GM19023 (cell line): Measurements from ENCODE around the gene HSPA1A.
"Not testable (repeated sequence)": the region's sequence is repeated elsewhere in the genome, so short reads cannot be mapped to it uniquely, and the experiment has no call there.

Experiments
- ATAC-seq: cut with Tn5 transposase; IDR thresholded peaks from one replicate; pipeline ENCODE4 v1.9.1; 2021; ENCODE audit warnings: mild to moderate bottlenecking, moderate library complexity; ENCODE audit not compliant: unreplicated experiment

Gene HSPA1A

DNA sequence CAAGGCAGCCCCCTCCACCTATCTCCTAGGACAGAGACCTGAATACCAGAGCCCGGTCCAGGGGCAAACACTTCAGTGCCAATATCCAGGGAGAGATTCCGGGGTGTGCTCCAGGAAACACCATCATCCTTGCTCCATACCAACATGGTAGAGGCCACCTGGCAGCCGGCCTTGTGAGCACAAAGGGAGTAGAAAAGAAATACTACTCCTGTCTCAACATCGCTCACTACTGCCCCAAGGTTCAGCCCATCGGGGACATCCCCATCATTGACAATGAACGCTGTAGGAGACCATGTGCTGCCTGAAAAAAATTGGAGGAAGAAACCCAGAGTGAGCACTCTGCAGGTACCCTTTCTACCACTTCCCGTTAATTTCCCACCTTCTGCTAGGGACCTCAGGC lies 45.8 kb downstream of the HSPA1A start:
- ATAC-seq: no peak

DNA sequence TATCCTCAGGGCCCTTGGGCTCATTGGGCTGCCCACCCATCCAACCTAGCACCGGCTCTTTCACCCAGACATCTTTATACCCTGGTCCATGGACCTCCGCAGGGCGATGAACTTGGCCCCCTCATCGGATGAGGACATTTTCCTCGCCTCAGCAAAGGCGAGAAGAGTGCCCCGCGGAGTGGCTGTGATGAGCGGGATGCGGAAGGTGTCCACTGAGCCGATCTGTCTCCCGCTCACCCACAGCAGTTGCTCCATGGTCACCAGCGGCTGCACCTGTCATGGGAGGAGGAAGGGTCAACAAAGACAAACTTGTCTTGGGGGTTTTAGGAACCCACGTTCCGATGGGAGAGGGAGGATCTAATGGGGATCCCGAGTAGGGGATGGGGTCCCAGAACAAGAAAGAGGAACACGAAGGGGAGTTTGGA lies 46.6 kb downstream of the HSPA1A start:
- no peak for ATAC-seq

- ATAC-seq: peak; percentile 95
Measured at GRCh38 chr6:31862344-31863235, 47.2 kb downstream of the HSPA1A start, which contains the start of gene NEU1. TSS of gene NEU1 (minus strand) at chr6:31862821. CDS start at chr6:31862776, 45 bp downstream.

DNA sequence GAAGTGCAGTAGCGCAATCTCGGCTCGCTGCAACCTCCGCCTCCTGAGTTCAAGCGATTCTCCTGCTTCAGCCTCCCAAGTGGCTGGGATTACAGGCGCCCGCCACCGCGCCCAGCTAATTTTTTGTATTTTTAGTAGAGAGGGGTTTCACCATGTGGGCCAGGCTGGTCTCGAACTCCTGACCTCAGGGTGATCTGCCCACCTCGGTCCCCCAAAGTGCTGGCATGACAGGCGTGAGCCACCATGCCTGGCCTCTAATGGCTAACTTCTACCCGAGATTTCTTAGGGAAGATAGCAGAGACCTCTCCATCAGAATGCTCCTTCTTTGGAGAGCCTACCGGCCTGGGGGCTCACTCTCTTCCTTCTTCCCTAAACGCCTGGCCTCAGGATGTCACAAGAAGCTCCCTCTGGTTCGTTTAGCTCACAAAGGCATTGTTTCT lies 48.8 kb downstream of the HSPA1A start:
- ATAC-seq: not testable (repeated sequence)

DNA sequence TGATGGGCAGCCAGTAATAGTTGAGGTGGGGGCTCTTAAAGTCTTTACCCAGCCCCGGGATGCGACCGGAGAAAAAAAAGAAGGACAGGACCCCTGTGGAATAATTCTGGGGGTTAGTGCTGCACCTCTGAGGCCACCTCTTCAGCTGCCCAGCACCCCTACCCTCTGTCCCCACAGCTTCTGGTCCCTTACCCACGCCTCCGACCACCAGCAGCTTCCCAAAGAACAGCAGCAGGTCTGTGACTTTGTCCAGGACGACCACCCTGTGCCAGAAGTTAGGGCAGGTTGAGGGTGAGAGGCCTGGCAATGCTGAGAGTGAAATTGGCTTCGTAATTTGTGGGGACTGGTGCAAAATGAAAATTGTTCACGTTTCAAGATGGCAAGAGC lies 49.5 kb downstream of the HSPA1A start:
- ATAC-seq: no peak

DNA sequence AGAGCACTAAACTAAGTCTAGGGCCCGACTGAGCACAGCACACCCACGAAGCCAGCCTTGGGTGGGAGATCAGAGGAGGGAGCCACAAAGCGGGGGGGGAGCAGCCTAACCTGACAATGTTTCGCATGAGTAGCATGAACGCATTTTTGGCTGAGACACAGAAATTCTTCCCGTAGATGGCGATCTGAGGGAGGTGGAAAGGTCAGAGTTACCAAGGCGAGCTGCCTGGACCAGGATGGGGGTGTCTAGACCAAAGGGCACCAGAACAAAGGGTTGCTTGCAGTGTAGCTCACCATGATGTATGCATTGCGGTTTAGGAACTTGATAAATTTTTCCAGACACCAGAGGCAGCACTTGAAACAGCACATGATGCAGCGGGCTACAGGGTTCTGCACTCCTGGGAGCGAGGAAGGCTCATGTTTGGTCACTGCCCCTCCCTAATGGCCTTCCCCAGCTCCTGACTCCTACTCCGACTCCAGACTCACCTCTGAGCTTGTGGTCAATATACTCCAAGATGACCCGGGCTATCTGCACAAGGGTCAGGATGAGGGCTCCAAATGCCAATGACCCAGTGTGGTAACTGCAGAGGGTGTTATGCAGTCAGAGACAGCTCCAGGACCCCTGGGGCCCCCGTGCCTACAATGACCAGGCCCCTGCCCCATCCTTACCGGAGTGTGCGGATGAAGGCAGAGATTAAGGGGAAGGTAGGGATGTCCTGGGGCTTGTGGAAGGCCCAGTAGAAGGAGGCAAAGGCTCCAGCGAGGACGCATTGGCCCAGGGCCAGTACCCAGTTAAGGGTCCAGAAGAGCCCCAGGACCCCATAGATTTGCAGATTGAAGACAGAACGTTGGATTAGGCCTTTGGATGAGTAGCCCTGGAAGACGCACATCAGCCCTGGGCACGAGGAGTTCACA lies 50.1 kb downstream of the HSPA1A start:
- no peak for ATAC-seq
